Spleen (tissue), 7 donors: ENCODE measurements around the gene C1QTNF2.

Experiments
- POLR2AphosphoS5 ChIP-seq, 3 donors: sonication (generic); formaldehyde crosslinking; IDR thresholded peaks; one replicate each; pipeline ENCODE4 v1.5.1; 2017; ENCODE audit warnings: antibody characterized with exemption in 3 of 3
- TF ChIP-seq, protein P1 (sequence below), 11 experiments: fragments of 200-600 bp in 7 of 11; fragments of 450-650 bp in 4 of 11; sonication (generic) in 4 of 11; IDR thresholded peaks in 8 of 11; conservative IDR thresholded peaks in 3 of 11; 1 replicate in 7 of 11; 2 replicates in 4 of 11; pipeline versions ENCODE4 v1.4.0 to v1.8.0; 2016 to 2021; ENCODE audit warnings: antibody characterized with exemption in 11 of 11, inconsistent platforms in 4 of 11, mild to moderate bottlenecking in 1 of 11
- donor health status: DM: no; HTN: no; CAD: no; lungs with moderate emphysema.
- donor health status: DM: no; HTN: no; CAD: no.
- donor health status: DM: no; HTN: no; CAD: no.

DNA sequence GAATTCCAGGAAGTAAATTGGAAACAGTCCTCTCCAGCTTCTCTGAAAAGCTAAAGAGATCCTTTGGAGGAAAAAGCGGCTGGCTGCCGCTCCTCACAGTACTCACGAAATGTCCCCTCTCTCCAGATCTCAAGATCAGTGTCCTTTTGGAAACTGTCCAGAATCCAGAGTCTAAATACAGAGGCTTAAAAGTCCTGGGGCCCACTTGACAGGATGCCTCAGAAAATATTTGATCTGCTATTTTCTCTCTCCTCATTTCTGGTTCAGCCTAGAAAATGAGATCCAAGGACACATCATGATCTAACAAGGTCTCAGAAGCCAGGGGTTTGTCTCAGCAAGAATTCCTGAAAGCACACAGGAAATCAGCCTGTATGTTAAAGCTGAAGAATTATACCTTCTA is 7.2 kb downstream of the C1QTNF2 start:
- no peak for TF ChIP-seq POLR2AphosphoS5 (IDR thresholded peaks at IDR 0.05)
- TF ChIP-seq, protein P1, sequence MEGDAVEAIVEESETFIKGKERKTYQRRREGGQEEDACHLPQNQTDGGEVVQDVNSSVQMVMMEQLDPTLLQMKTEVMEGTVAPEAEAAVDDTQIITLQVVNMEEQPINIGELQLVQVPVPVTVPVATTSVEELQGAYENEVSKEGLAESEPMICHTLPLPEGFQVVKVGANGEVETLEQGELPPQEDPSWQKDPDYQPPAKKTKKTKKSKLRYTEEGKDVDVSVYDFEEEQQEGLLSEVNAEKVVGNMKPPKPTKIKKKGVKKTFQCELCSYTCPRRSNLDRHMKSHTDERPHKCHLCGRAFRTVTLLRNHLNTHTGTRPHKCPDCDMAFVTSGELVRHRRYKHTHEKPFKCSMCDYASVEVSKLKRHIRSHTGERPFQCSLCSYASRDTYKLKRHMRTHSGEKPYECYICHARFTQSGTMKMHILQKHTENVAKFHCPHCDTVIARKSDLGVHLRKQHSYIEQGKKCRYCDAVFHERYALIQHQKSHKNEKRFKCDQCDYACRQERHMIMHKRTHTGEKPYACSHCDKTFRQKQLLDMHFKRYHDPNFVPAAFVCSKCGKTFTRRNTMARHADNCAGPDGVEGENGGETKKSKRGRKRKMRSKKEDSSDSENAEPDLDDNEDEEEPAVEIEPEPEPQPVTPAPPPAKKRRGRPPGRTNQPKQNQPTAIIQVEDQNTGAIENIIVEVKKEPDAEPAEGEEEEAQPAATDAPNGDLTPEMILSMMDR (IDR thresholded peaks at IDR 0.05 in 8 of 11, conservative IDR thresholded peaks at IDR 0.05 in 3 of 11) = no peak
